IMR-90 (cell line): Measurements from ENCODE around the gene OR6S1.

Source experiments
- BHLHE40 ChIP-seq: fragments of 150-350 bp; IDR thresholded peaks from 2 replicates; pipeline ENCODE4 v1.6.1; 2016; ENCODE audit warnings: mild to moderate bottlenecking, low read depth, low read length
- CEBPB ChIP-seq: IDR thresholded peaks from 2 replicates; pipeline ENCODE4 v1.6.1; 2012; ENCODE audit warnings: low read depth, low read length, improper control_type of control experiment
- FOS ChIP-seq: fragments of 150-350 bp; IDR thresholded peaks from 2 replicates; pipeline ENCODE4 v1.6.1; 2016; ENCODE audit warnings: low read depth, low read length
- MAZ ChIP-seq: IDR thresholded peaks from 2 replicates; pipeline ENCODE4 v1.6.1; 2012; ENCODE audit warnings: low read depth, mild to moderate bottlenecking, low read length, improper control_type of control experiment, moderate library complexity, borderline replicate concordance
- POLR2A ChIP-seq: IDR thresholded peaks from 2 replicates; pipeline ENCODE4 v1.6.1; 2012; ENCODE audit warnings: mild to moderate bottlenecking, low read depth, low read length
- RAD21 ChIP-seq: IDR thresholded peaks from 2 replicates; pipeline ENCODE4 v1.6.1; 2012; ENCODE audit warnings: low read length, improper control_type of control experiment
- RCOR1 ChIP-seq: IDR thresholded peaks from 2 replicates; pipeline ENCODE4 v1.6.1; 2012; ENCODE audit warnings: mild to moderate bottlenecking, low read length, improper control_type of control experiment; ENCODE audit not compliant: insufficient replicate concordance
- RFX5 ChIP-seq: IDR thresholded peaks from 2 replicates; pipeline ENCODE4 v1.8.0; 2012; ENCODE audit warnings: low read depth, mild to moderate bottlenecking, low read length, moderate library complexity
- TF ChIP-seq, protein P1 (sequence below): conservative IDR thresholded peaks from 2 replicates; pipeline ENCODE4 v1.5.1; 2012; ENCODE audit warnings: mild to moderate bottlenecking, low read depth, low read length, improper control_type of control experiment
- TF ChIP-seq, protein P2 (sequence below): fragments of 150-350 bp; IDR thresholded peaks from 2 replicates; pipeline ENCODE4 v1.6.1; 2017; ENCODE audit warnings: mild to moderate bottlenecking, antibody characterized with exemption, low read length, low read depth

DNA sequence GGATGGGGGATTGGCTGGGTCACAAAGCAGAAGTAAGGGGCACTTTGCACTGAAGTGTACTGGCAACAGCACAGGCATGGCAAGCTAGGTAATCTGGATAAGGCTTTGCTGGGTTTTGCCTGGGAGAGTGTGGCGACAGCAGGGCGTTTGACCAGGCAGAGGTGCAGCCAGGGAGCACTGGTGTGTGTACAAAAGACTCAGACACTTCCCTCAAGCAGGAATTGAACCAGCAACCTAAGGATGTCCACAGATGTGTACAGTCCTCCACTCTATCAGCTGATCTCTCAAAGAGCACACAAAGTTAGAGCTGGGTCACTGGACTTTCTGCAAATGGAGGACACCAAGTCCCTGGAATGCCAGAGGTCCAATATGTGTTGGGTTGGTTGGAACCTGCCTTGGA, 27.5 kb upstream of the OR6S1 start:
- TF ChIP-seq FOS (no peak), MAZ (no peak), RFX5 (no peak), CEBPB (no peak), BHLHE40 (no peak), POLR2A (no peak), RCOR1 (no peak), RAD21 (no peak)
- TF ChIP-seq, protein P1, sequence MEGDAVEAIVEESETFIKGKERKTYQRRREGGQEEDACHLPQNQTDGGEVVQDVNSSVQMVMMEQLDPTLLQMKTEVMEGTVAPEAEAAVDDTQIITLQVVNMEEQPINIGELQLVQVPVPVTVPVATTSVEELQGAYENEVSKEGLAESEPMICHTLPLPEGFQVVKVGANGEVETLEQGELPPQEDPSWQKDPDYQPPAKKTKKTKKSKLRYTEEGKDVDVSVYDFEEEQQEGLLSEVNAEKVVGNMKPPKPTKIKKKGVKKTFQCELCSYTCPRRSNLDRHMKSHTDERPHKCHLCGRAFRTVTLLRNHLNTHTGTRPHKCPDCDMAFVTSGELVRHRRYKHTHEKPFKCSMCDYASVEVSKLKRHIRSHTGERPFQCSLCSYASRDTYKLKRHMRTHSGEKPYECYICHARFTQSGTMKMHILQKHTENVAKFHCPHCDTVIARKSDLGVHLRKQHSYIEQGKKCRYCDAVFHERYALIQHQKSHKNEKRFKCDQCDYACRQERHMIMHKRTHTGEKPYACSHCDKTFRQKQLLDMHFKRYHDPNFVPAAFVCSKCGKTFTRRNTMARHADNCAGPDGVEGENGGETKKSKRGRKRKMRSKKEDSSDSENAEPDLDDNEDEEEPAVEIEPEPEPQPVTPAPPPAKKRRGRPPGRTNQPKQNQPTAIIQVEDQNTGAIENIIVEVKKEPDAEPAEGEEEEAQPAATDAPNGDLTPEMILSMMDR, result no peak
- TF ChIP-seq, protein P2, sequence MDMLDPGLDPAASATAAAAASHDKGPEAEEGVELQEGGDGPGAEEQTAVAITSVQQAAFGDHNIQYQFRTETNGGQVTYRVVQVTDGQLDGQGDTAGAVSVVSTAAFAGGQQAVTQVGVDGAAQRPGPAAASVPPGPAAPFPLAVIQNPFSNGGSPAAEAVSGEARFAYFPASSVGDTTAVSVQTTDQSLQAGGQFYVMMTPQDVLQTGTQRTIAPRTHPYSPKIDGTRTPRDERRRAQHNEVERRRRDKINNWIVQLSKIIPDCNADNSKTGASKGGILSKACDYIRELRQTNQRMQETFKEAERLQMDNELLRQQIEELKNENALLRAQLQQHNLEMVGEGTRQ, result no peak
